HUDEP-2 (cell line): ENCODE measurements around the gene ITPR3.
"Not testable (repeated sequence)": the region's sequence is repeated elsewhere in the genome, so short reads cannot be mapped to it uniquely, and the experiment has no call there.

ENCODE experiments used
- DNase-seq, 76 experiments: peaks; one replicate each; lab custom pipeline; 2025; ENCODE audit not compliant: unreplicated experiment in 76 of 76; lab: John Stamatoyannopoulos, UW

ITPR3 gene

GRCh38 chr6:33610779-33611732 is 10.1 kb upstream of the ITPR3 start:
- no peak for DNase-seq

GRCh38 chr6:33613146-33613794 is 7.9 kb upstream of the ITPR3 start:
- no peak for DNase-seq

- peak in 27 of 76 experiments; percentile 13 to 62 (median 32) for DNase-seq
These were observed 7.3 kb upstream of the ITPR3 start for GRCh38 chr6:33613795-33614168.

GRCh38 chr6:33616113-33616512 is 5.0 kb upstream of the ITPR3 start:
- DNase-seq: no peak

GRCh38 chr6:33616913-33617312 is 4.2 kb upstream of the ITPR3 start:
- DNase-seq: peak in 15 of 76 experiments; percentile 15 to 67 (median 33)

- DNase-seq: no peak
These were observed 1.8 kb upstream of the ITPR3 start for GRCh38 chr6:33619166-33619840.

- DNase-seq: peak in 1 of 76 experiments; percentile 15
These were observed 815 bp upstream of the ITPR3 start for GRCh38 chr6:33620158-33620855.

GRCh38 chr6:33621711-33622388 is 728 bp downstream of the ITPR3 start:
- no peak for DNase-seq

GRCh38 chr6:33622456-33623431 is 1.6 kb downstream of the ITPR3 start:
- DNase-seq: no peak

- no peak for DNase-seq
These were observed 2.8 kb downstream of the ITPR3 start for GRCh38 chr6:33623895-33624381.

GRCh38 chr6:33624856-33625255 is 3.7 kb downstream of the ITPR3 start:
- peak in 4 of 76 experiments; percentile 20 to 29 (median 22) for DNase-seq

GRCh38 chr6:33627876-33628275 is 6.8 kb downstream of the ITPR3 start:
- DNase-seq: no peak

- no peak for DNase-seq
These were observed 7.4 kb downstream of the ITPR3 start for GRCh38 chr6:33628401-33628964.

GRCh38 chr6:33630014-33630413 is 8.9 kb downstream of the ITPR3 start:
- no peak for DNase-seq

GRCh38 chr6:33631521-33631920 is 10.4 kb downstream of the ITPR3 start:
- not testable (repeated sequence) for DNase-seq

GRCh38 chr6:33631971-33632557 is 10.9 kb downstream of the ITPR3 start:
- no peak for DNase-seq

GRCh38 chr6:33632558-33633039 is 11.5 kb downstream of the ITPR3 start:
- DNase-seq: peak in 54 of 76 experiments; percentile 16 to 75 (median 48)

GRCh38 chr6:33633084-33633461 is 12.0 kb downstream of the ITPR3 start:
- no peak for DNase-seq
